ENCODE data around the gene BLOC1S3.
A peak's percentile ranks its signal among the peaks of the same experiment; 100 is the strongest.

GRCh38 chr19:45191375-45191774, 12.8 kb downstream of the BLOC1S3 start:
- TF ChIP-seq EHMT2 (IDR thresholded peaks at IDR 0.05; ENCODE audit: low read depth) (no peak), RCOR1 (IDR thresholded peaks at IDR 0.05; ENCODE audit: low read depth, low read length) (no peak), CTCF (IDR thresholded peaks at IDR 0.05) (no peak), POLR2A (IDR thresholded peaks at IDR 0.05; ENCODE audit: low read length) (no peak), CEBPB (IDR thresholded peaks at IDR 0.05) (no peak), JUN (IDR thresholded peaks at IDR 0.05) (no peak), MAFK (IDR thresholded peaks at IDR 0.05; ENCODE audit: partially characterized antibody) (no peak), RAD21 (conservative IDR thresholded peaks at IDR 0.05 in 1 of 2, IDR thresholded peaks at IDR 0.05 in 1 of 2) (0 out of 5 replicates have a peak, but pooled peaks of 1 of the 2 experiments have one; percentile 9), MAX (IDR thresholded peaks at IDR 0.05) (no peak), HES2 (IDR thresholded peaks at IDR 0.05) (no peak), SMC3 (IDR thresholded peaks at IDR 0.05) (no peak), POLR2AphosphoS2 (conservative IDR thresholded peaks at IDR 0.05; ENCODE audit: low read length) (no peak)

Measured in A549 (cell line).